H4 (cell line): Measurements from ENCODE around the gene BBIP1. TPM values are rescaled to one million over a fixed set of nuclear protein-coding genes. Genes with fewer than 3 reads are reported as not detected.
"Not testable (repeated sequence)": the region's sequence is repeated elsewhere in the genome, so short reads cannot be mapped to it uniquely, and the experiment has no call there.

Experiments
- DNase-seq: peaks from one replicate; pipeline ENCODE4 v3.0.0-alpha.2; 2015; ENCODE audit warnings: low spot score
- total RNA-seq: library from RNA; depleted of rRNA; stranded (reverse); fragments of >200 nt; shearing (Covaris generic); gene quantifications from 2 replicates; pipeline ENCODE4 v1.2.3, GENCODE V29; 2014

Gene BBIP1
- total RNA-seq, 1 experiment from 2014 or later, result 43.3 TPM

- no peak for DNase-seq
These were observed 32.9 kb downstream of the BBIP1 start for GRCh38 chr10:110885932-110886674.

- DNase-seq, result no peak
These were observed 35.1 kb downstream of the BBIP1 start for GRCh38 chr10:110883924-110884323.

- DNase-seq, result no peak
These were observed 37.1 kb downstream of the BBIP1 start for GRCh38 chr10:110881905-110882304.

- DNase-seq, result no peak
These were observed 37.7 kb downstream of the BBIP1 start for GRCh38 chr10:110881247-110881646.

- DNase-seq, result no peak
These were observed 39.0 kb downstream of the BBIP1 start for GRCh38 chr10:110880012-110880411.

- DNase-seq, result no peak
These were observed 42.2 kb downstream of the BBIP1 start for GRCh38 chr10:110876788-110877187.

- DNase-seq, result no peak
These were observed 43.0 kb downstream of the BBIP1 start for GRCh38 chr10:110876000-110876399.

GRCh38 chr10:110873951-110874350 lies 45.0 kb downstream of the BBIP1 start:
- DNase-seq, result no peak

- DNase-seq, result no peak
These were observed 45.7 kb downstream of the BBIP1 start for GRCh38 chr10:110872984-110873923.

GRCh38 chr10:110872145-110872983 lies 46.6 kb downstream of the BBIP1 start:
- DNase-seq, result peak; percentile 76

GRCh38 chr10:110871298-110872084 lies 47.5 kb downstream of the BBIP1 start, which contains the start of gene PDCD4:
PDCD4 (plus strand) TSS chr10:110871928; CDS start chr10:110876028, 4,100 bp downstream.
- peak; percentile 98 for DNase-seq

GRCh38 chr10:110870823-110871297 lies 48.1 kb downstream of the BBIP1 start:
- DNase-seq, result no peak

- no peak for DNase-seq
These were observed 50.0 kb downstream of the BBIP1 start for GRCh38 chr10:110868981-110869380.

- DNase-seq, result no peak
These were observed 51.0 kb downstream of the BBIP1 start for GRCh38 chr10:110867807-110868465.

GRCh38 chr10:110867011-110867806 lies 51.8 kb downstream of the BBIP1 start:
- not testable (repeated sequence) for DNase-seq

GRCh38 chr10:110865809-110866482 lies 53.0 kb downstream of the BBIP1 start:
- DNase-seq, result no peak

- DNase-seq, result no peak
These were observed 53.7 kb downstream of the BBIP1 start for GRCh38 chr10:110865186-110865808.

- no peak for DNase-seq
These were observed 54.3 kb downstream of the BBIP1 start for GRCh38 chr10:110864662-110865140.
